WTC11 (cell line): ENCODE data around the gene TTLL5. TPM values are rescaled to one million over a fixed set of nuclear protein-coding genes. Genes with fewer than 3 reads are reported as not detected.

Experiments
- ATAC-seq: fragments of 200-7000 bp; cut with Tn5 transposase; 2 replicates; pipeline ENCODE4 v1.10.0; 2021; ENCODE audit warnings: mild to moderate bottlenecking, moderate library complexity
- CTCF ChIA-PET: fragments of 300-600 bp; sonication (Branson Sonifier 250); formaldehyde crosslinking; loops from one replicate; lab custom pipeline; 2021; ENCODE audit warnings: antibody characterized with exemption; lab: Charles Lee
- POLR2A ChIA-PET: fragments of 350-600 bp; sonication (Branson Sonifier 250); formaldehyde crosslinking; loops from one replicate; lab custom pipeline; 2021; ENCODE audit warnings: antibody characterized with exemption; lab: Charles Lee
- DNase-seq: peaks from one replicate; pipeline ENCODE4 v3.0.0; 2021; ENCODE audit warnings: low spot score
- H3K27ac Mint-ChIP-seq: 2 replicates; pipeline ENCODE4 v1.8.0; 2021; ENCODE audit warnings: mixed read lengths
- H3K27me3 Mint-ChIP-seq: 2 replicates; pipeline ENCODE4 v1.8.0; 2021; ENCODE audit warnings: low read depth, mild to moderate bottlenecking, moderate library complexity, mixed read lengths
- H3K36me3 Mint-ChIP-seq: 2 replicates; pipeline ENCODE4 v1.8.0; 2021; ENCODE audit warnings: mixed read lengths
- H3K4me1 Mint-ChIP-seq: 2 replicates; pipeline ENCODE4 v1.8.0; 2022; ENCODE audit warnings: mixed read lengths
- H3K4me3 Mint-ChIP-seq: 2 replicates; pipeline ENCODE4 v1.8.0; 2021; ENCODE audit warnings: mild to moderate bottlenecking, moderate library complexity, mixed read lengths
- H3K9me3 Mint-ChIP-seq: 2 replicates; pipeline ENCODE4 v1.8.0; 2021; ENCODE audit warnings: mixed read lengths
- AFF4 ChIP-seq: sonication (generic); formaldehyde crosslinking; IDR thresholded peaks from 2 replicates; pipeline ENCODE4 v1.8.1; 2023; ENCODE audit warnings: mild to moderate bottlenecking, missing genetic modification reagents, borderline replicate concordance
- CREB1 ChIP-seq: sonication (generic); formaldehyde crosslinking; IDR thresholded peaks from 2 replicates; pipeline ENCODE4 v1.8.0; 2023; ENCODE audit warnings: mild to moderate bottlenecking, missing genetic modification reagents
- CREM ChIP-seq: sonication (generic); formaldehyde crosslinking; IDR thresholded peaks from 2 replicates; pipeline ENCODE4 v1.8.1; 2022; ENCODE audit warnings: mild to moderate bottlenecking, missing genetic modification reagents, moderate library complexity
- CTCF ChIP-seq: fragments of 200-600 bp; IDR thresholded peaks from 2 replicates; pipeline ENCODE4 v1.8.0; 2022; ENCODE audit warnings: antibody characterized with exemption
- E2F4 ChIP-seq: sonication (generic); formaldehyde crosslinking; IDR thresholded peaks from 2 replicates; pipeline ENCODE4 v1.8.1; 2022; ENCODE audit warnings: low read depth, mild to moderate bottlenecking, moderate library complexity, missing genetic modification reagents, borderline replicate concordance
- E2F5 ChIP-seq: sonication (generic); formaldehyde crosslinking; IDR thresholded peaks from 2 replicates; pipeline ENCODE4 v1.8.1; 2022; ENCODE audit warnings: mild to moderate bottlenecking, moderate library complexity, missing genetic modification reagents
- GTF2I ChIP-seq: fragments of 250-450 bp; sonication (Bioruptor Pico); conservative IDR thresholded peaks from 2 replicates; pipeline ENCODE4 v1.4.0; 2021; ENCODE audit warnings: mild to moderate bottlenecking
- HMGXB4 ChIP-seq: sonication (generic); formaldehyde crosslinking; IDR thresholded peaks from 2 replicates; pipeline ENCODE4 v1.8.1; 2023; ENCODE audit warnings: mild to moderate bottlenecking, moderate library complexity, missing genetic modification reagents
- NFE2L1 ChIP-seq: sonication (generic); formaldehyde crosslinking; IDR thresholded peaks from 2 replicates; pipeline ENCODE4 v1.8.1; 2023; ENCODE audit warnings: missing genetic modification reagents
- NR1H2 ChIP-seq: sonication (generic); formaldehyde crosslinking; IDR thresholded peaks from 2 replicates; pipeline ENCODE4 v1.9.0; 2021; ENCODE audit warnings: mild to moderate bottlenecking, moderate library complexity, missing genetic modification reagents
- NR2C2 ChIP-seq: sonication (generic); formaldehyde crosslinking; IDR thresholded peaks from 2 replicates; pipeline ENCODE4 v1.8.0; 2022; ENCODE audit warnings: mild to moderate bottlenecking, missing genetic modification reagents
- OVOL2 ChIP-seq: fragments of 250-450 bp; sonication (Bioruptor Pico); IDR thresholded peaks from 2 replicates; pipeline ENCODE4 v1.9.0; 2021; ENCODE audit warnings: mild to moderate bottlenecking, borderline replicate concordance
- RELA ChIP-seq: sonication (generic); formaldehyde crosslinking; IDR thresholded peaks from 2 replicates; pipeline ENCODE4 v1.8.1; 2022; ENCODE audit warnings: missing genetic modification reagents, mild to moderate bottlenecking, borderline replicate concordance
- TEAD1 ChIP-seq: sonication (generic); formaldehyde crosslinking; IDR thresholded peaks from 2 replicates; pipeline ENCODE4 v1.8.0; 2022; ENCODE audit warnings: mild to moderate bottlenecking, missing genetic modification reagents
- TP53 ChIP-seq: sonication (generic); formaldehyde crosslinking; IDR thresholded peaks from 2 replicates; pipeline ENCODE4 v1.8.1; 2023; ENCODE audit warnings: mild to moderate bottlenecking, missing genetic modification reagents
- USF2 ChIP-seq: sonication (generic); formaldehyde crosslinking; IDR thresholded peaks from 2 replicates; pipeline ENCODE4 v1.8.1; 2023; ENCODE audit warnings: mild to moderate bottlenecking, missing genetic modification reagents, moderate library complexity
- ZNF121 ChIP-seq: sonication (generic); formaldehyde crosslinking; IDR thresholded peaks from 2 replicates; pipeline ENCODE4 v1.8.0; 2023; ENCODE audit warnings: missing genetic modification reagents
- ZNF138 ChIP-seq: sonication (generic); formaldehyde crosslinking; conservative IDR thresholded peaks from 2 replicates; pipeline ENCODE4 v1.8.1; 2022; ENCODE audit warnings: mild to moderate bottlenecking, moderate library complexity, missing genetic modification reagents
- ZNF281 ChIP-seq: sonication (generic); formaldehyde crosslinking; IDR thresholded peaks from 2 replicates; pipeline ENCODE4 v1.8.0; 2023; ENCODE audit warnings: mild to moderate bottlenecking, missing genetic modification reagents
- ZNF396 ChIP-seq: fragments of 250-450 bp; sonication (Bioruptor Pico); IDR thresholded peaks from 2 replicates; pipeline ENCODE4 v1.8.0; 2021; ENCODE audit warnings: mild to moderate bottlenecking, moderate library complexity, borderline replicate concordance
- ZNF671 ChIP-seq: fragments of 250-450 bp; sonication (Bioruptor Pico); IDR thresholded peaks from 2 replicates; pipeline ENCODE4 v1.8.0; 2021; ENCODE audit warnings: mild to moderate bottlenecking
- total RNA-seq: library from RNA; stranded (reverse); gene quantifications from 3 replicates; pipeline ENCODE4 v1.2.3, GENCODE V29; 2021

Gene TTLL5
- total RNA-seq, 1 experiment from 2014 or later, result 39.6 TPM

GRCh38 chr14:75660238-75660629, 812 bp upstream of the TTLL5 start:
- ChIA-PET CTCF (interaction anchor here (0.8 to 2.9 kb wide), 14 partner anchors 9 to 356 kb away, joined by 3 to 55 read pairs (median 6); partner anchors contain the start of gene FLVCR2), POLR2A (interaction anchor here (0.6 to 1.8 kb wide), 6 partner anchors 9 to 349 kb away, joined by 3 to 17 read pairs (median 4); partner anchors contain the start of gene FLVCR2)
- Mint-ChIP-seq H3K27ac (peak overlapping the region; percentile 95), H3K27me3 (no peaks in the 10 kb centered on the region), H3K4me3 (peak overlapping the region; percentile 92), H3K36me3 (peaks cover 9% of the 10 kb centered on the region), H3K9me3 (no peaks in the 10 kb centered on the region), H3K4me1 (peaks cover 17% of the 10 kb centered on the region)
- ATAC-seq, result no peak
- DNase-seq, result no peak
- TF ChIP-seq CREB1 (no peak), OVOL2 (CRISPR knock-in tag) (no peak), GTF2I (no peak), NFE2L1 (CRISPR knock-in tag) (no peak), ZNF138 (CRISPR knock-in tag) (no peak), ZNF671 (CRISPR knock-in tag) (no peak), NR2C2 (CRISPR knock-in tag) (no peak), USF2 (CRISPR knock-in tag) (no peak), ZNF281 (CRISPR knock-in tag) (no peak), RELA (CRISPR knock-in tag) (no peak), ZNF396 (CRISPR knock-in tag) (no peak), CREM (no peak)
- TF ChIP-seq, all 79 proteins: peak for 0

GRCh38 chr14:75661499-75661814, 411 bp downstream of the TTLL5 start:
- no peak for ATAC-seq
- Mint-ChIP-seq H3K4me3 (peak overlapping the region; percentile 92), H3K4me1 (peaks cover 17% of the 10 kb centered on the region), H3K36me3 (peaks cover 6% of the 10 kb centered on the region), H3K27me3 (no peaks in the 10 kb centered on the region), H3K27ac (peak overlapping the region; percentile 95), H3K9me3 (no peaks in the 10 kb centered on the region)
- DNase-seq, result no peak
- ChIA-PET CTCF (interaction anchor here (0.7 to 2.9 kb wide), 12 partner anchors 18 to 321 kb away, joined by 3 to 55 read pairs (median 6); partner anchors contain the start of gene FLVCR2), POLR2A (interaction anchor here (0.6 to 1.8 kb wide), 5 partner anchors 7 to 251 kb away, joined by 3 to 17 read pairs (median 3); partner anchors contain the start of gene FLVCR2)
- TF ChIP-seq AFF4 (CRISPR knock-in tag) (no peak), HMGXB4 (CRISPR knock-in tag) (0 out of 2 replicates have a peak, but pooled peaks have one; percentile 49), ZNF121 (CRISPR knock-in tag) (no peak), CTCF (no peak), USF2 (CRISPR knock-in tag) (peak; percentile 3; the same call in 1 of the 2 replicates), E2F4 (CRISPR knock-in tag) (no peak), TEAD1 (0 out of 2 replicates have a peak, but pooled peaks have one; percentile 0), E2F5 (CRISPR knock-in tag) (no peak; the same call in 1 of the 2 replicates), ZNF396 (CRISPR knock-in tag) (no peak), NR1H2 (no peak), TP53 (CRISPR knock-in tag) (no peak)
